Trophoblast cell (in vitro differentiated cells and primary cell): ENCODE data around the gene CCDC148.
"Not testable (repeated sequence)": the region's sequence is repeated elsewhere in the genome, so short reads cannot be mapped to it uniquely, and the experiment has no call there.

Experiments used
- DNase-seq, 2 donors: peaks; one replicate each; pipeline ENCODE4 v3.0.0-alpha.2; 2016
- H2AFZ ChIP-seq: 2 replicates; pipeline ENCODE4 v1.6.1; 2013; ENCODE audit warnings: low read length, moderate library complexity, mild to moderate bottlenecking; ENCODE audit not compliant: insufficient read depth, poor library complexity
- H2AK5ac ChIP-seq: 2 replicates; pipeline ENCODE4 v1.6.1; 2013; ENCODE audit warnings: mild to moderate bottlenecking, low read length
- H2BK120ac ChIP-seq: 2 replicates; pipeline ENCODE4 v1.6.1; 2013; ENCODE audit warnings: low read length, mild to moderate bottlenecking, moderate library complexity; ENCODE audit not compliant: insufficient read depth, poor library complexity
- H2BK12ac ChIP-seq: 2 replicates; pipeline ENCODE4 v1.6.1; 2013; ENCODE audit warnings: mild to moderate bottlenecking, low read length, moderate library complexity
- H2BK5ac ChIP-seq: 2 replicates; pipeline ENCODE4 v1.6.1; 2013; ENCODE audit warnings: low read length, low read depth, moderate library complexity, mild to moderate bottlenecking; ENCODE audit not compliant: poor library complexity
- H3K14ac ChIP-seq: 2 replicates; pipeline ENCODE4 v1.6.1; 2013; ENCODE audit warnings: mild to moderate bottlenecking, low read length
- H3K18ac ChIP-seq: 2 replicates; pipeline ENCODE4 v1.6.1; 2013; ENCODE audit warnings: mild to moderate bottlenecking, low read length
- H3K23ac ChIP-seq: 2 replicates; pipeline ENCODE4 v1.6.1; 2013; ENCODE audit warnings: low read length
- H3K27ac ChIP-seq: 2 replicates; pipeline ENCODE4 v1.5.1; 2013; ENCODE audit warnings: low read depth, mild to moderate bottlenecking, inconsistent platforms, low read length, moderate library complexity
- H3K27me3 ChIP-seq: 2 replicates; pipeline ENCODE4 v1.6.1; 2013; ENCODE audit warnings: inconsistent platforms, mild to moderate bottlenecking, low read length, moderate library complexity; ENCODE audit not compliant: insufficient read depth
- H3K36me3 ChIP-seq, 2 experiments: 1 replicate in 1 of 2; 2 replicates in 1 of 2; pipeline ENCODE4 v1.6.1; 2013; ENCODE audit warnings: low read length in 2 of 2, mild to moderate bottlenecking in 2 of 2, moderate library complexity in 1 of 2; ENCODE audit not compliant: insufficient read depth in 2 of 2, control insufficient read depth in 1 of 2
- H3K4ac ChIP-seq: 2 replicates; pipeline ENCODE4 v1.6.1; 2013; ENCODE audit warnings: low read depth, mild to moderate bottlenecking, low read length, moderate library complexity
- H3K4me1 ChIP-seq, 2 experiments: 1 replicate in 1 of 2; 2 replicates in 1 of 2; pipeline ENCODE4 v1.6.1; 2013; ENCODE audit warnings: low read length in 2 of 2, mild to moderate bottlenecking in 2 of 2, moderate library complexity in 1 of 2; ENCODE audit not compliant: insufficient read depth in 2 of 2, control insufficient read depth in 1 of 2
- H3K4me2 ChIP-seq: 2 replicates; pipeline ENCODE4 v1.6.1; 2013; ENCODE audit warnings: inconsistent platforms, mild to moderate bottlenecking, low read length, moderate library complexity
- H3K4me3 ChIP-seq: 2 replicates; pipeline ENCODE4 v1.5.1; 2013; ENCODE audit warnings: mild to moderate bottlenecking, low read depth, low read length, inconsistent platforms
- H3K79me1 ChIP-seq: one replicate; pipeline ENCODE4 v1.6.1; 2013; ENCODE audit warnings: low read length
- H3K79me2 ChIP-seq: 2 replicates; pipeline ENCODE4 v1.6.1; 2013; ENCODE audit warnings: low read length, mild to moderate bottlenecking; ENCODE audit not compliant: control insufficient read depth, insufficient read depth, poor library complexity
- H3K9ac ChIP-seq: 2 replicates; pipeline ENCODE4 v1.6.1; 2013; ENCODE audit warnings: mild to moderate bottlenecking, low read length
- H3K9me3 ChIP-seq: 2 replicates; pipeline ENCODE4 v1.6.1; 2013; ENCODE audit warnings: low read depth, mild to moderate bottlenecking, control low read depth, inconsistent platforms, low read length; ENCODE audit not compliant: insufficient read depth
- H4K12ac ChIP-seq: 2 replicates; pipeline ENCODE4 v1.6.1; 2013; ENCODE audit warnings: low read depth, mild to moderate bottlenecking, low read length, moderate library complexity
- H4K8ac ChIP-seq: 2 replicates; pipeline ENCODE4 v1.6.1; 2013; ENCODE audit warnings: low read depth, mild to moderate bottlenecking, low read length, moderate library complexity
- H4K91ac ChIP-seq: one replicate; pipeline ENCODE4 v1.6.1; 2013; ENCODE audit warnings: low read depth, mild to moderate bottlenecking, low read length, moderate library complexity
- WGBS: extraction: QIAGEN DNeasy Blood & Tissue Kit; methylation state at CpG from one replicate; pipeline ENCODE4 v1.1.7; 2013; ENCODE audit warnings: missing lambda C conversion rate; ENCODE audit not compliant: insufficient read length, insufficient coverage; ENCODE audit errors: extremely low coverage; 5-methylcytosine and 5-hydroxymethylcytosine counted together

CCDC148 gene

DNA sequence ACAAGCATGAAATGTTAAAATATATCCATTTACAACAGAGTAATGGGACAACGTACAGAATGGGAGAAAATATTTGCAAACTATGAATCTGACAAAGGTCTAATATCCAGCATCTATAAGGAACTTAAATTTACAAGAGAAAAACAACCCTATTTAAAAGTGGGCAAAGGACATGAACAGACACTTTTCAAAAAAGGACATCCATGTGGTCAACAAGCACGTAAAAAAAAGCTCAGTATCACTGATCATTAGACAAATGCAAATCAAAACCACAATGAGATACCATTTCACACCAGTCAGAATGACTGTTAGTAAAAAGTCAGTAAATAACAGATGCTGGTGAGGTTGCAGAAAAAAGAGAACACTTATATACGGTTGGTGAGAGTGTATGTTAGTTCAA is 16.3 kb upstream of the CCDC148 start:
- not testable (repeated sequence) for H2BK5ac ChIP-seq, H3K14ac ChIP-seq, H4K12ac ChIP-seq, H3K23ac ChIP-seq, H3K4me2 ChIP-seq, H3K27ac ChIP-seq, H3K36me3 ChIP-seq, H3K4ac ChIP-seq, H3K27me3 ChIP-seq, H3K79me2 ChIP-seq, H3K9me3 ChIP-seq, H2BK12ac ChIP-seq, H4K8ac ChIP-seq, H3K4me1 ChIP-seq, H2AK5ac ChIP-seq, H3K9ac ChIP-seq, H3K18ac ChIP-seq, H2BK120ac ChIP-seq, H4K91ac ChIP-seq, DNase-seq, H2AFZ ChIP-seq, H3K79me1 ChIP-seq, H3K4me3 ChIP-seq
- WGBS, result no CpG with 5 or more reads among the region's 3 CpGs

DNA sequence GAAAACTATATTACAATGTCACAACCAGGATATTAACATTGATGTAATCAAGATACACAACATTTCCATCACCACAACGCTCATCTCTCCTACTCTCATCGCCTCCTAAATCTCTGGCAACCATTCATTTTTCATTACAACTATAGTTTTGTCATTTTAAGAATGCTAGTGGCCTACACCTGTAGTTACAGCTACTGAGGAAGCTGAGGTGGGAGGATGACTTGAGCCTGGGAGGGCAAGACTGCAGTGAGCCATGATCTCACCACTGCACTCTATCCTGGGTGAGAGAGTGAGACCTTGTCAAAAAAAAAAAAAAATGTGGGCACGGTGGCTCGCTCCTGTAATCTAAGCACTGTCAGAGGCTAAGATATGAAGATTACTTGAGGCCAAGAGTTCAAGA is 10.7 kb upstream of the CCDC148 start:
- no peaks in the 10 kb centered on the region for H3K27me3 ChIP-seq
- no peak overlapping the region for H2BK12ac ChIP-seq
- no peak overlapping the region for H2AFZ ChIP-seq
- H4K12ac ChIP-seq, result no peak overlapping the region
- H2BK120ac ChIP-seq, result no peak overlapping the region
- DNase-seq, result no peak
- H4K91ac ChIP-seq, result no peak overlapping the region
- peaks cover 5% of the 10 kb centered on the region for H3K79me2 ChIP-seq
- no peaks in the 10 kb centered on the region for H3K79me1 ChIP-seq
- no peak overlapping the region for H2BK5ac ChIP-seq
- no peaks in the 10 kb centered on the region for H3K9me3 ChIP-seq
- H3K4ac ChIP-seq, result peak overlapping the region; percentile 27
- no peak overlapping the region for H3K4me3 ChIP-seq
- WGBS, result 100% methylated on average over 2 of the region's 4 CpGs
- no peak overlapping the region for H3K27ac ChIP-seq
- H3K14ac ChIP-seq, result no peak overlapping the region
- H3K23ac ChIP-seq, result no peak overlapping the region
- H3K36me3 ChIP-seq, result peaks cover 0 to 2% of the 10 kb centered on the region in 2 experiments
- H3K4me2 ChIP-seq, result no peak overlapping the region
- H3K9ac ChIP-seq, result no peak overlapping the region
- H4K8ac ChIP-seq, result no peak overlapping the region
- no peak overlapping the region for H2AK5ac ChIP-seq
- H3K4me1 ChIP-seq, result peaks cover 0 to 3% of the 10 kb centered on the region in 2 experiments
- no peak overlapping the region for H3K18ac ChIP-seq

DNA sequence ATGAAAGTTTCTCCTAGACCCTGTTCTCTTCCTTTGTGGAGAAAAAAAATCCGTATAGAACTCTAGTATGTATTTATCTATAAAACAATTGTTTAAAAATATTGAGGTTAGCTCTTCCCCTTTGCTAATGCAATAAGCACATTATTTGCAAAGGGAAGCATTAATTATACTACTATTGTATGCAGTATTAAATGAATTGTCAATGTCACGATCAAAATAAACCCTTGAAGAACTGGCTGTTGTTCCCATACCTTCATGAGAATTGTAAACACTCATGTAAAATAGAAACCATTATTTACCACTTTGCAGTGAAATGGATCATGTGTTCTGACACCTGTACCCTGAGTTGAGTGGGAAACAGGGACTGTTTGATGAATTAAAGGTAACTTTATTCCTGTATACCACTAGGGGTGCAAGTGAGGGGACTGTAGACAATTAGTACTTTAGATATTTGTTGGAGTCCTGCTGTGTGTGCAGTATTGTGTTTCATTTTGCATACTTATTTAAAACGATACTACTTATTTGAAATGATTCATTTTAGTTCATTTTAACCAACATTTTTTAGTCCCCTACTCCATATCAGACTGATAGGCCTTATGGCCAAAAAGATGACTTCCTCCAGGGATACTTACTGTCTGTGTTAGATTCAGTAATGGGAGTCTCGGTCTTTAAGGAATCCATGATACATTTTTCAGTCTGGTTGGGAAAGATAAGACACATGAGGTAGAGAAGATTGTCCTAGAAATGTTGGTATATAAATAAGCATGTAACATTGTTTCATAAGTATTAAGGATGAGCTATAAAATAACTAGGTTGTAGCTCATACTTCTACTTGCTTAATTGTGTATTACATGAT is 8.1 kb upstream of the CCDC148 start:
- H3K14ac ChIP-seq, result no peak overlapping the region
- H4K8ac ChIP-seq, result no peak overlapping the region
- no CpG with 5 or more reads among the region's 4 CpGs for WGBS
- H2BK12ac ChIP-seq, result no peak overlapping the region
- no peaks in the 10 kb centered on the region for H3K79me1 ChIP-seq
- H2AK5ac ChIP-seq, result no peak overlapping the region
- no peak overlapping the region for H2BK120ac ChIP-seq
- H3K79me2 ChIP-seq, result peaks cover 5% of the 10 kb centered on the region
- H3K9me3 ChIP-seq, result no peaks in the 10 kb centered on the region
- peak in 1 of 2 donors; percentile 29 for DNase-seq
- H3K23ac ChIP-seq, result no peak overlapping the region
- H3K27me3 ChIP-seq, result no peaks in the 10 kb centered on the region
- H3K4me3 ChIP-seq, result no peak overlapping the region
- no peak overlapping the region for H4K12ac ChIP-seq
- H3K9ac ChIP-seq, result no peak overlapping the region
- peaks cover 0 to 5% of the 10 kb centered on the region in 2 experiments for H3K4me1 ChIP-seq
- H3K4ac ChIP-seq, result peak overlapping the region; percentile 62
- no peak overlapping the region for H2AFZ ChIP-seq
- H3K27ac ChIP-seq, result no peak overlapping the region
- H3K36me3 ChIP-seq, result peaks cover 0 to 1% of the 10 kb centered on the region in 2 experiments
- H3K18ac ChIP-seq, result no peak overlapping the region
- no peak overlapping the region for H2BK5ac ChIP-seq
- no peak overlapping the region for H3K4me2 ChIP-seq
- no peak overlapping the region for H4K91ac ChIP-seq

DNA sequence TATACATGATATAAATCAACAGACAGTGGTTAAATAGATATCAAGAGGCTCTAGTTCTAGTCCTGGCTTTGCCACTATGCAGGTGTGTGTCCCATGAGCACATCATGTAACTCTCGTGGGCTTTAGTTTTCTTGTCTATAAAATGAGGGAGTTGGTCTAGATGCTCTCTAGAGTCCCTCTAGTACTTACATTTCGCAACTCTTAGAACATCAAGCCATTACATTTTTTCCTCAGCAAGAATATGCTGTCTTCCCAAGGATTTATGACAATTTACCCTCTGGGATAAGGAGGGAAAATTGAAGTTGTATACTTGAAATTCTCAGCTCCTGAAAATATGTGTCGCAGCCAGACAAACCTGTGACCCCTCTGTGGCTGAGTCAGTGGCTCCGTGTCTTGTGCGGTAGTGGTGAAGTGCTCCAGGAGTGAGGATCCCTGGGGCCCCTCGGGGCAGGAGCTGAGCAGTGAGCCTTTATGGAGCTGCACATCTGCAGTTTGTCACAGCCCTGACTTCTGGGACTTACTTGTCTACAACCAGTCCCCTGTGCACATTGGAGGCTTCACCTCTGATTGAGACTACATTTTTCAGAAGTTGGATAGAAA is 7.0 kb upstream of the CCDC148 start:
- Histone ChIP-seq H3K4me2 (peak overlapping the region; percentile 8), H3K4me1 (peaks cover 0 to 7% of the 10 kb centered on the region in 2 experiments), H3K79me1 (no peaks in the 10 kb centered on the region), H3K27me3 (no peaks in the 10 kb centered on the region), H4K12ac (no peak overlapping the region), H2BK5ac (no peak overlapping the region), H3K4me3 (no peak overlapping the region), H4K8ac (no peak overlapping the region), H2AFZ (no peak overlapping the region), H4K91ac (no peak overlapping the region), H3K9ac (no peak overlapping the region), H3K79me2 (peaks cover 3% of the 10 kb centered on the region), H3K4ac (no peak overlapping the region), H2AK5ac (no peak overlapping the region), H2BK120ac (no peak overlapping the region), H3K18ac (no peak overlapping the region), H2BK12ac (no peak overlapping the region), H3K14ac (no peak overlapping the region), H3K36me3 (peaks cover 0 to 1% of the 10 kb centered on the region in 2 experiments), H3K9me3 (no peaks in the 10 kb centered on the region), H3K27ac (peak overlapping the region; percentile 71), H3K23ac (no peak overlapping the region)
- WGBS, result no CpG with 5 or more reads among the region's 6 CpGs
- peak; percentile 69 to 86 for DNase-seq
